IMR-90 (cell line): Measurements from ENCODE around the gene NDRG2. TPM values are rescaled to one million over a fixed set of nuclear protein-coding genes. Genes with fewer than 3 reads are reported as not detected.

Experiments
- ATAC-seq: fragments of 200-7000 bp; cut with Tn5 transposase; 2 replicates; pipeline ENCODE4 v1.9.1; 2020; ENCODE audit warnings: low read depth, mild to moderate bottlenecking, moderate library complexity
- BruUV-seq: library from RNA; stranded (reverse); fragments of 400-500 nt; replicated peaks from 2 replicates; lab custom pipeline; 2021; lab: Mats Ljungman, UMichigan
- CTCF ChIA-PET: fragments of 300-600 bp; formaldehyde crosslinking; extraction: SDS; loops from one replicate; lab custom pipeline; 2021; ENCODE audit warnings: antibody characterized with exemption; lab: Yijun Ruan, JAX
- POLR2A ChIA-PET: fragments of 300-600 bp; sonication (Branson Sonifier 250); formaldehyde crosslinking; loops from one replicate; lab custom pipeline; 2022; ENCODE audit warnings: antibody characterized with exemption; ENCODE audit not compliant: unreplicated experiment; lab: Charles Lee
- DNase-seq: peaks from one replicate; pipeline ENCODE4 v3.0.0; 2013
- H2AFZ ChIP-seq: replicated peaks from 2 replicates; pipeline ENCODE3; 2013; ENCODE audit warnings: low read length, mild to moderate bottlenecking; ENCODE audit not compliant: poor library complexity
- H2AK5ac ChIP-seq: 2 replicates; pipeline ENCODE4 v1.6.1; 2013; ENCODE audit warnings: low read depth, low read length, inconsistent platforms
- H2AK9ac ChIP-seq: replicated peaks from 2 replicates; pipeline ENCODE3; 2013; ENCODE audit warnings: mild to moderate bottlenecking, low read depth, low read length, moderate library complexity; ENCODE audit not compliant: poor library complexity
- H2BK120ac ChIP-seq: 2 replicates; pipeline ENCODE4 v1.6.1; 2013; ENCODE audit warnings: low read depth, low read length, inconsistent platforms
- H2BK15ac ChIP-seq: 3 replicates; pipeline ENCODE4 v1.6.1; 2013; ENCODE audit warnings: low read depth, low read length, inconsistent platforms
- H2BK20ac ChIP-seq: 2 replicates; pipeline ENCODE4 v1.6.1; 2013; ENCODE audit warnings: low read depth, mild to moderate bottlenecking, inconsistent platforms, low read length, moderate library complexity
- H2BK5ac ChIP-seq: 2 replicates; pipeline ENCODE4 v1.6.1; 2013; ENCODE audit warnings: mild to moderate bottlenecking, low read depth, low read length, inconsistent platforms; ENCODE audit not compliant: poor library complexity, severe bottlenecking
- H3K14ac ChIP-seq: replicated peaks from 2 replicates; pipeline ENCODE4 v1.6.1; 2013; ENCODE audit warnings: low read depth, low read length, inconsistent platforms
- H3K18ac ChIP-seq: 2 replicates; pipeline ENCODE4 v1.6.1; 2013; ENCODE audit warnings: low read depth, low read length, control low read depth
- H3K23ac ChIP-seq: 2 replicates; pipeline ENCODE4 v1.6.1; 2013; ENCODE audit warnings: low read depth, low read length, inconsistent platforms
- H3K27ac ChIP-seq: 2 replicates; pipeline ENCODE4 v1.5.1; 2013; ENCODE audit warnings: mild to moderate bottlenecking, control low read depth, low read length; ENCODE audit not compliant: insufficient read depth
- H3K27me3 ChIP-seq: 2 replicates; pipeline ENCODE4 v1.6.1; 2013; ENCODE audit warnings: low read length; ENCODE audit not compliant: control insufficient read depth, insufficient read depth
- H3K36me3 ChIP-seq: 2 replicates; pipeline ENCODE4 v1.6.1; 2013; ENCODE audit warnings: low read length, mixed read lengths; ENCODE audit not compliant: control insufficient read depth, insufficient read depth
- H3K4ac ChIP-seq: 2 replicates; pipeline ENCODE4 v1.6.1; 2013; ENCODE audit warnings: low read depth, low read length, inconsistent platforms
- H3K4me1 ChIP-seq: 2 replicates; pipeline ENCODE4 v1.6.1; 2013; ENCODE audit warnings: low read length, mixed read lengths; ENCODE audit not compliant: control insufficient read depth, insufficient read depth
- H3K4me2 ChIP-seq: 2 replicates; pipeline ENCODE4 v1.6.1; 2013; ENCODE audit warnings: low read depth, mild to moderate bottlenecking, control low read depth, low read length, moderate library complexity
- H3K4me3 ChIP-seq: 2 replicates; pipeline ENCODE4 v1.5.1; 2013; ENCODE audit warnings: low read depth, mild to moderate bottlenecking, control low read depth, low read length, moderate library complexity; ENCODE audit not compliant: insufficient read depth
- H3K56ac ChIP-seq: 2 replicates; pipeline ENCODE4 v1.6.1; 2013; ENCODE audit warnings: low read length, inconsistent platforms; ENCODE audit not compliant: insufficient read depth; ENCODE audit errors: extremely low read depth
- H3K79me1 ChIP-seq, 2 experiments: 2 replicates each; pipeline ENCODE4 v1.6.1; 2013; ENCODE audit warnings: low read length in 2 of 2, inconsistent platforms in 1 of 2, low read depth in 1 of 2
- H3K9ac ChIP-seq: 2 replicates; pipeline ENCODE4 v1.6.1; 2013; ENCODE audit warnings: low read depth, low read length, control low read depth
- H3K9me1 ChIP-seq: 2 replicates; pipeline ENCODE4 v1.6.1; 2013; ENCODE audit warnings: low read length, inconsistent platforms; ENCODE audit not compliant: insufficient read depth
- H3K9me3 ChIP-seq: 2 replicates; pipeline ENCODE4 v1.6.1; 2013; ENCODE audit warnings: low read length; ENCODE audit not compliant: control insufficient read depth, insufficient read depth
- H4K20me1 ChIP-seq: 2 replicates; pipeline ENCODE4 v1.6.1; 2013; ENCODE audit warnings: low read length, inconsistent platforms; ENCODE audit not compliant: insufficient read depth
- H4K5ac ChIP-seq: 2 replicates; pipeline ENCODE4 v1.6.1; 2013; ENCODE audit warnings: mild to moderate bottlenecking, low read depth, low read length, control low read depth
- H4K8ac ChIP-seq, 2 experiments: 2 replicates each; pipeline ENCODE4 v1.6.1; 2013; ENCODE audit warnings: low read depth in 2 of 2, low read length in 2 of 2, control low read depth in 1 of 2, inconsistent platforms in 1 of 2
- H4K91ac ChIP-seq: 2 replicates; pipeline ENCODE4 v1.6.1; 2013; ENCODE audit warnings: low read depth, low read length, inconsistent platforms; ENCODE audit not compliant: insufficient read depth
- BHLHE40 ChIP-seq: fragments of 150-350 bp; IDR thresholded peaks from 2 replicates; pipeline ENCODE4 v1.6.1; 2016; ENCODE audit warnings: mild to moderate bottlenecking, low read depth, low read length
- CEBPB ChIP-seq: IDR thresholded peaks from 2 replicates; pipeline ENCODE4 v1.6.1; 2012; ENCODE audit warnings: low read depth, low read length, improper control_type of control experiment
- CHD1 ChIP-seq: IDR thresholded peaks from 2 replicates; pipeline ENCODE4 v1.6.1; 2012; ENCODE audit warnings: low read depth, low read length, improper control_type of control experiment
- FOS ChIP-seq: fragments of 150-350 bp; IDR thresholded peaks from 2 replicates; pipeline ENCODE4 v1.6.1; 2016; ENCODE audit warnings: low read depth, low read length
- MAFK ChIP-seq: IDR thresholded peaks from 2 replicates; pipeline ENCODE4 v1.6.1; 2012; ENCODE audit warnings: low read depth, low read length, improper control_type of control experiment
- MAZ ChIP-seq: IDR thresholded peaks from 2 replicates; pipeline ENCODE4 v1.6.1; 2012; ENCODE audit warnings: low read depth, mild to moderate bottlenecking, low read length, improper control_type of control experiment, moderate library complexity, borderline replicate concordance
- MXI1 ChIP-seq: IDR thresholded peaks from 2 replicates; pipeline ENCODE4 v1.6.1; 2012; ENCODE audit warnings: low read depth, mild to moderate bottlenecking, low read length, moderate library complexity, borderline replicate concordance
- NFE2L2 ChIP-seq: fragments of 150-350 bp; IDR thresholded peaks from 2 replicates; pipeline ENCODE4 v1.6.1; 2016; ENCODE audit warnings: low read depth, mild to moderate bottlenecking, low read length
- POLR2A ChIP-seq: IDR thresholded peaks from 2 replicates; pipeline ENCODE4 v1.6.1; 2012; ENCODE audit warnings: mild to moderate bottlenecking, low read depth, low read length
- RAD21 ChIP-seq: IDR thresholded peaks from 2 replicates; pipeline ENCODE4 v1.6.1; 2012; ENCODE audit warnings: low read length, improper control_type of control experiment
- RCOR1 ChIP-seq: IDR thresholded peaks from 2 replicates; pipeline ENCODE4 v1.6.1; 2012; ENCODE audit warnings: mild to moderate bottlenecking, low read length, improper control_type of control experiment; ENCODE audit not compliant: insufficient replicate concordance
- RFX5 ChIP-seq: IDR thresholded peaks from 2 replicates; pipeline ENCODE4 v1.8.0; 2012; ENCODE audit warnings: low read depth, mild to moderate bottlenecking, low read length, moderate library complexity
- SMC3 ChIP-seq: fragments of 150-350 bp; IDR thresholded peaks from 2 replicates; pipeline ENCODE4 v1.6.1; 2016; ENCODE audit warnings: low read depth, mild to moderate bottlenecking, antibody characterized with exemption, low read length, moderate library complexity
- WGBS, 2 experiments: methylation state at CpG; one replicate each; pipeline versions ENCODE4 v1.1.5 to v1.1.7; 2013; ENCODE audit warnings: missing lambda C conversion rate in 2 of 2; ENCODE audit not compliant: insufficient read length in 1 of 2; ENCODE audit errors: extremely low coverage in 2 of 2; 5-methylcytosine and 5-hydroxymethylcytosine counted together
- dilution Hi-C: fragments of 300-500 bp; cut with HindIII; formaldehyde crosslinking; loops from one replicate; pipeline ENCODE4 v1.14.3; 2018; ENCODE audit warnings: low sequenced_read_pairs; ENCODE audit not compliant: unreplicated experiment
- in situ Hi-C: fragments of 300-500 bp; cut with MboI; formaldehyde crosslinking; loops from 3 replicates; pipeline ENCODE4 v1.14.3; 2019; ENCODE audit warnings: low sequenced_read_pairs, inconsistent platforms, mixed read lengths
- intact Hi-C: fragments of 100-400 bp; cut with micrococcal nuclease; formaldehyde crosslinking; loops from 2 replicates; pipeline ENCODE4 v1.10.0; 2022
- polyA plus RNA-seq, 3 experiments: library from polyadenylated mRNA; depleted of rRNA; stranded (reverse); fragments of >200 nt; gene quantifications; 2 replicates each; pipeline ENCODE4 v1.2.3, GENCODE V29; 2012; ENCODE audit warnings: low replicate concordance in 1 of 3
- total RNA-seq: library from RNA; depleted of rRNA; stranded (reverse); fragments of >200 nt; gene quantifications from 2 replicates; pipeline ENCODE4 v1.2.3, GENCODE V29; 2012
- TF ChIP-seq, protein P1 (sequence below): conservative IDR thresholded peaks from 2 replicates; pipeline ENCODE4 v1.5.1; 2012; ENCODE audit warnings: mild to moderate bottlenecking, low read depth, low read length, improper control_type of control experiment
- TF ChIP-seq, protein P2 (sequence below): fragments of 150-350 bp; IDR thresholded peaks from 2 replicates; pipeline ENCODE4 v1.6.1; 2016; ENCODE audit warnings: low read depth, mild to moderate bottlenecking, low read length, moderate library complexity, borderline replicate concordance
- TF ChIP-seq, protein P3 (sequence below): fragments of 150-350 bp; IDR thresholded peaks from 2 replicates; pipeline ENCODE4 v1.6.1; 2017; ENCODE audit warnings: mild to moderate bottlenecking, antibody characterized with exemption, low read length, low read depth

The NDRG2 gene
- total and polyA plus RNA-seq, 2 of the 4 experiments (the other 2 are of a cell fraction): 0.36 to 1.5 TPM

DNA sequence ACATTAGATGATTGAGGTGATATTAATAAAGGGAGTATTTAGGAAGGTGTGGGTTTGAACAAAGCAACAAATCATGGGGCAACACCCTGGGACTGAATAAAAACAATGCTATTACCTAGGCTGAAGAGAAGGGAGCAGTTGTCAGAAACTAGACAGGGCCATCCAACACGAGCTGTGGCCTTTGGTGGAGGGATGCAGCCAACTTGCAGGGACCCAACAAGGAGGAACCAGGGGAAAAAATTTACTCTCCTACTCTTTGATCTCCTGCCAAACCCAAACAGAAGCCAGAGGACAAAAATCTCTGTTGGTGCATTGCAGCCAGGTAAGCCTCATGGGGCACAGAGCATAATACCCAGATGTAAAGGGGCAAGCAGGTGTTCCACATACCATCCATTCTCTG is 13.7 kb downstream of the NDRG2 start:
- H4K91ac ChIP-seq: no peak overlapping the region
- H3K23ac ChIP-seq: no peak overlapping the region
- ChIA-PET CTCF (interaction anchor here (0.6 to 2.3 kb wide), 3 partner anchors 40 to 92 kb away, joined by 3 to 7 read pairs (median 3); no protein-coding TSS in a partner anchor), POLR2A (no interaction called here)
- no peak overlapping the region for H2AK5ac ChIP-seq
- intact Hi-C loops (no loop called here), dilution Hi-C loops (no loop called here), in situ Hi-C loops (no loop called here)
- no peak overlapping the region for H3K14ac ChIP-seq
- no peaks in the 10 kb centered on the region for H3K9me1 ChIP-seq
- no peak overlapping the region for H3K18ac ChIP-seq
- H2BK120ac ChIP-seq: no peak overlapping the region
- H4K20me1 ChIP-seq: no peaks in the 10 kb centered on the region
- H2AK9ac ChIP-seq: no peak overlapping the region
- no peaks in the 10 kb centered on the region for H3K36me3 ChIP-seq
- no peak overlapping the region for H2BK5ac ChIP-seq
- H2BK15ac ChIP-seq: no peak overlapping the region
- H4K8ac ChIP-seq: no peak overlapping the region
- DNase-seq: no peak
- H4K5ac ChIP-seq: no peak overlapping the region
- no peaks in the 10 kb centered on the region for H3K4me1 ChIP-seq
- no TSS peak for BruUV-seq
- H3K56ac ChIP-seq: no peak overlapping the region
- H2BK20ac ChIP-seq: no peak overlapping the region
- H3K9ac ChIP-seq: no peak overlapping the region
- H3K4me2 ChIP-seq: no peak overlapping the region
- H3K4ac ChIP-seq: no peak overlapping the region
- H3K27ac ChIP-seq: no peak overlapping the region
- no peak overlapping the region for H2AFZ ChIP-seq
- H3K4me3 ChIP-seq: no peak overlapping the region
- peaks cover 19% of the 10 kb centered on the region for H3K27me3 ChIP-seq
- no CpG with 5 or more reads among the region's 1 CpG for WGBS, 2 experiments
- TF ChIP-seq MAFK (no peak), CEBPB (no peak), MXI1 (no peak), CHD1 (no peak), SMC3 (no peak), BHLHE40 (no peak), RCOR1 (no peak), MAZ (no peak), RAD21 (no peak), FOS (no peak), POLR2A (no peak), RFX5 (no peak), NFE2L2 (no peak)
- TF ChIP-seq, protein P1, sequence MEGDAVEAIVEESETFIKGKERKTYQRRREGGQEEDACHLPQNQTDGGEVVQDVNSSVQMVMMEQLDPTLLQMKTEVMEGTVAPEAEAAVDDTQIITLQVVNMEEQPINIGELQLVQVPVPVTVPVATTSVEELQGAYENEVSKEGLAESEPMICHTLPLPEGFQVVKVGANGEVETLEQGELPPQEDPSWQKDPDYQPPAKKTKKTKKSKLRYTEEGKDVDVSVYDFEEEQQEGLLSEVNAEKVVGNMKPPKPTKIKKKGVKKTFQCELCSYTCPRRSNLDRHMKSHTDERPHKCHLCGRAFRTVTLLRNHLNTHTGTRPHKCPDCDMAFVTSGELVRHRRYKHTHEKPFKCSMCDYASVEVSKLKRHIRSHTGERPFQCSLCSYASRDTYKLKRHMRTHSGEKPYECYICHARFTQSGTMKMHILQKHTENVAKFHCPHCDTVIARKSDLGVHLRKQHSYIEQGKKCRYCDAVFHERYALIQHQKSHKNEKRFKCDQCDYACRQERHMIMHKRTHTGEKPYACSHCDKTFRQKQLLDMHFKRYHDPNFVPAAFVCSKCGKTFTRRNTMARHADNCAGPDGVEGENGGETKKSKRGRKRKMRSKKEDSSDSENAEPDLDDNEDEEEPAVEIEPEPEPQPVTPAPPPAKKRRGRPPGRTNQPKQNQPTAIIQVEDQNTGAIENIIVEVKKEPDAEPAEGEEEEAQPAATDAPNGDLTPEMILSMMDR: no peak
- TF ChIP-seq, protein P2, sequence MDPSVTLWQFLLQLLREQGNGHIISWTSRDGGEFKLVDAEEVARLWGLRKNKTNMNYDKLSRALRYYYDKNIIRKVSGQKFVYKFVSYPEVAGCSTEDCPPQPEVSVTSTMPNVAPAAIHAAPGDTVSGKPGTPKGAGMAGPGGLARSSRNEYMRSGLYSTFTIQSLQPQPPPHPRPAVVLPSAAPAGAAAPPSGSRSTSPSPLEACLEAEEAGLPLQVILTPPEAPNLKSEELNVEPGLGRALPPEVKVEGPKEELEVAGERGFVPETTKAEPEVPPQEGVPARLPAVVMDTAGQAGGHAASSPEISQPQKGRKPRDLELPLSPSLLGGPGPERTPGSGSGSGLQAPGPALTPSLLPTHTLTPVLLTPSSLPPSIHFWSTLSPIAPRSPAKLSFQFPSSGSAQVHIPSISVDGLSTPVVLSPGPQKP: no peak
- TF ChIP-seq, protein P3, sequence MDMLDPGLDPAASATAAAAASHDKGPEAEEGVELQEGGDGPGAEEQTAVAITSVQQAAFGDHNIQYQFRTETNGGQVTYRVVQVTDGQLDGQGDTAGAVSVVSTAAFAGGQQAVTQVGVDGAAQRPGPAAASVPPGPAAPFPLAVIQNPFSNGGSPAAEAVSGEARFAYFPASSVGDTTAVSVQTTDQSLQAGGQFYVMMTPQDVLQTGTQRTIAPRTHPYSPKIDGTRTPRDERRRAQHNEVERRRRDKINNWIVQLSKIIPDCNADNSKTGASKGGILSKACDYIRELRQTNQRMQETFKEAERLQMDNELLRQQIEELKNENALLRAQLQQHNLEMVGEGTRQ: no peak
- no peak for ATAC-seq
- H3K9me3 ChIP-seq: no peaks in the 10 kb centered on the region
- no peaks in the 10 kb centered on the region for H3K79me1 ChIP-seq
